Measurements from ENCODE around the gene TGFB2.

GRCh38 chr1:218322762-218323161 is 22.4 kb upstream of the TGFB2 start:
- TF ChIP-seq CTCF (IDR thresholded peaks at IDR 0.05; ENCODE audit: poor library complexity) (no peak), EZH2 (IDR thresholded peaks at IDR 0.05; ENCODE audit: borderline replicate concordance) (no peak)
